ENCODE measurements around the gene BRSK2. TPM values are rescaled to one million over a fixed set of nuclear protein-coding genes. Genes with fewer than 3 reads are reported as not detected.

BRSK2 gene
- total RNA-seq, 1 donor from 2014 or later, result not detected

GRCh38 chr11:1391165-1392075 lies 1.7 kb downstream of the BRSK2 start:
- no peak for TF ChIP-seq CTCF (IDR thresholded peaks at IDR 0.05; ENCODE audit: insufficient read depth, low read length, severe bottlenecking)
- H3K4me3 ChIP-seq (ENCODE audit: low read depth, low read length), result no peak overlapping the region
- no peak for FAIRE-seq

GRCh38 chr11:1392111-1392510 lies 2.4 kb downstream of the BRSK2 start:
- FAIRE-seq, result no peak
- no peak for DNase-seq (ENCODE audit: low read depth)
- Histone ChIP-seq H3K4me3 (ENCODE audit: low read depth, low read length) (no peak overlapping the region), H3K27me3 (ENCODE audit: control insufficient read depth, insufficient read depth, low read length) (peaks cover 16% of the 10 kb centered on the region), H3K36me3 (ENCODE audit: control insufficient read depth, insufficient read depth, low read length) (no peaks in the 10 kb centered on the region)
- no peak for TF ChIP-seq CTCF (IDR thresholded peaks at IDR 0.05; ENCODE audit: insufficient read depth, low read length, severe bottlenecking)

More at GRCh38 chr11:1391165-1392075, 1.7 kb downstream of the BRSK2 start:
- no peak for DNase-seq (ENCODE audit: low read depth)
- H3K36me3 ChIP-seq (ENCODE audit: control insufficient read depth, insufficient read depth, low read length), result no peaks in the 10 kb centered on the region
- H3K27me3 ChIP-seq (ENCODE audit: control insufficient read depth, insufficient read depth, low read length), result peaks cover 16% of the 10 kb centered on the region

GRCh38 chr11:1392561-1392960 lies 2.8 kb downstream of the BRSK2 start:
- no peak for TF ChIP-seq CTCF (IDR thresholded peaks at IDR 0.05; ENCODE audit: insufficient read depth, low read length, severe bottlenecking)
- Histone ChIP-seq H3K27me3 (ENCODE audit: control insufficient read depth, insufficient read depth, low read length) (peaks cover 16% of the 10 kb centered on the region), H3K36me3 (ENCODE audit: control insufficient read depth, insufficient read depth, low read length) (no peaks in the 10 kb centered on the region), H3K4me3 (ENCODE audit: low read depth, low read length) (no peak overlapping the region)
- no peak for FAIRE-seq
- DNase-seq (ENCODE audit: low read depth), result no peak

GRCh38 chr11:1393038-1393710 lies 3.4 kb downstream of the BRSK2 start:
- no peak for FAIRE-seq
- DNase-seq (ENCODE audit: low read depth), result no peak
- peaks cover 14% of the 10 kb centered on the region for H3K27me3 ChIP-seq (ENCODE audit: control insufficient read depth, insufficient read depth, low read length)
- no peaks in the 10 kb centered on the region for H3K36me3 ChIP-seq (ENCODE audit: control insufficient read depth, insufficient read depth, low read length)
- no peak for TF ChIP-seq CTCF (IDR thresholded peaks at IDR 0.05; ENCODE audit: insufficient read depth, low read length, severe bottlenecking)
- H3K4me3 ChIP-seq (ENCODE audit: low read depth, low read length), result no peak overlapping the region

- peaks cover 7% of the 10 kb centered on the region for H3K27me3 ChIP-seq (ENCODE audit: control insufficient read depth, insufficient read depth, low read length)
- no peak for DNase-seq (ENCODE audit: low read depth)
- H3K4me3 ChIP-seq (ENCODE audit: low read depth, low read length), result no peak overlapping the region
- no peaks in the 10 kb centered on the region for H3K36me3 ChIP-seq (ENCODE audit: control insufficient read depth, insufficient read depth, low read length)
- FAIRE-seq, result no peak
- TF ChIP-seq CTCF (IDR thresholded peaks at IDR 0.05; ENCODE audit: insufficient read depth, low read length, severe bottlenecking), result no peak
Observed at GRCh38 chr11:1394936-1395772, 5.4 kb downstream of the BRSK2 start.
